HEK293T (cell line): Measurements from ENCODE around the gene ANAPC15.
"Not testable (repeated sequence)": the region's sequence is repeated elsewhere in the genome, so short reads cannot be mapped to it uniquely, and the experiment has no call there.

Experiments
- ARNT ChIP-seq: fragments of 450-650 bp; IDR thresholded peaks from 2 replicates; pipeline ENCODE4 v1.6.1; 2017; ENCODE audit warnings: mild to moderate bottlenecking
- BHLHE40 ChIP-seq: fragments of 450-650 bp; IDR thresholded peaks from 2 replicates; pipeline ENCODE4 v1.6.1; 2016; ENCODE audit warnings: mild to moderate bottlenecking, moderate library complexity, borderline replicate concordance
- SUZ12 ChIP-seq: fragments of 450-650 bp; IDR thresholded peaks from 2 replicates; pipeline ENCODE4 v1.6.1; 2016; ENCODE audit warnings: mild to moderate bottlenecking

DNA sequence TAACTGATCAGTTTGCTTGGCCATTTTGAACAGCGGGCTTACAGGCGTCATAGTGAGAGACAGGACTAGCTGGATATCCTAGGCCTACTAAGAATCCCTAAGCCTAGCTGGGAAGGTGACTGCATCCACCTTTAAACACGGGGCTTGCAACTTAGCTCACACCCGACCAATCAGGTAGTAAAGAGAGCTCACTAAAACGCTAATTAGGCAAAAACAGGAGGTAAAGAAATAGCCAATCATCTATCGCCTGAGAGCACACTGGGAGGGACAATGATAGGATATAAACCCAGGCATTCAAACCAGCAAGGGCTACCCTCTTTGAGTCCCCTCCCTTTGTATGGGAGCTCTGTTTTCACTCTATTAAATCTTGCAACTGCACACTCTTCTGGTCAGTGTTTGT lies 41.4 kb upstream of the ANAPC15 start:
- TF ChIP-seq BHLHE40, ARNT, SUZ12: not testable (repeated sequence)
